ENCODE data around the gene TMEFF2.

- TF ChIP-seq GATA2 (IDR thresholded peaks at IDR 0.05; ENCODE audit: low read depth, low read length) (no peak), GATA3 (IDR thresholded peaks at IDR 0.05; ENCODE audit: low read depth, low read length) (no peak)
These were observed 36.2 kb upstream of the TMEFF2 start for GRCh38 chr2:192230889-192231453.

Data from SH-SY5Y (cell line).